GM19351 (cell line): ENCODE results near the gene C2orf72.
"Not testable (repeated sequence)": the region's sequence is repeated elsewhere in the genome, so short reads cannot be mapped to it uniquely, and the experiment has no call there.

ENCODE experiments used
- ATAC-seq: cut with Tn5 transposase; IDR thresholded peaks from one replicate; pipeline ENCODE4 v1.9.1; 2021; ENCODE audit warnings: mild to moderate bottlenecking, moderate library complexity; ENCODE audit not compliant: unreplicated experiment

Gene C2orf72

DNA sequence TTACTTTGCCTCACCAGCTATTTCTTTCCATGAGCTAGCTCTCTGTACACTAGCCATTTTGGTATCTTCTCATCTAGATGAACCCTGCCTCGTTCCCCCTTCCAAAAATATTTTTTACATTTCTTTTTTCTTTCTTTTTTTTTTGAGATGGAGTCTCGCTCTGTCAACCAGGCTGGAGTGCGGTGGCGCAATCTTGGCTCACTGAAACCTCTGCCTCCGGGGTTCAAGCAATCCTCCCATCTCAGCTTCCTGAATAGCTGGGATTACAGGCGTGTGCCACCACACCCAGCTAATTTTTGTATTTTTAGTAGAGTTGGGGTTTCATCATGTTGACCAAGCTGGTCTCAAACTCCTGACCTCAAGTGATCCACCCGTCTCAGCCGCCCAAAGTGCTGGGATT lies 30.2 kb downstream of the C2orf72 start:
- ATAC-seq = not testable (repeated sequence)

DNA sequence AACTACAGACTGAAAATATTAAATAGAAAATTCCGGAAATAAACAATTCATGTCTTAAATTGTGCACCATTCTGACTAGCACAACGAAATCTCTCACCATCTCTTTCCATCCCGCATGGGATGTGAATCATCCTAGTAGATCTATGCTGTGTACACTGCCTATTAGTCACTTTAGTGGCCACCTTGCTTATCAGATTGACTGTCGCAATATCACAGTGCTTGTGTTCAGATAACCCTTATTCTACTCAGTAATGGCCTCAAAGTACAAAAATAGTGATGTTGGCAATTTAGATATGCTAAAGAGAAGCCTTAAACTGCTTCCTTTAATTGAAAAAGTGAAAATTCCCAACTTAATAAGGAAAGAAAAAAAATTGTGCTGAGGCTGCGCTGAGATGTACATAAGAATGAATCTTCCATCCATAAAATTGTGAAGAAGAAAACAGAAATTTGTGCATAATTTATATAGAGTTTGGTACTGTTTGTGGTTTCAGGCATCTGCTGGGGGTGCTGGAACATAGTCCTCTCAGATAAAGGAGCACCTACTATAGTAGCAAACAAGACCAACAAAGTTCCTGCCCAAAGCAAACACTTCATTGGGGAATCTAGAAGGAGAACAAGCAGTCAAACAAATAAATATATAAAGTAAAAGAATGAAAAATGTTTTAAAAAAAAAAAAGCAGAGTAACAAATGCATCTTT lies 31.4 kb downstream of the C2orf72 start:
- no peak for ATAC-seq

DNA sequence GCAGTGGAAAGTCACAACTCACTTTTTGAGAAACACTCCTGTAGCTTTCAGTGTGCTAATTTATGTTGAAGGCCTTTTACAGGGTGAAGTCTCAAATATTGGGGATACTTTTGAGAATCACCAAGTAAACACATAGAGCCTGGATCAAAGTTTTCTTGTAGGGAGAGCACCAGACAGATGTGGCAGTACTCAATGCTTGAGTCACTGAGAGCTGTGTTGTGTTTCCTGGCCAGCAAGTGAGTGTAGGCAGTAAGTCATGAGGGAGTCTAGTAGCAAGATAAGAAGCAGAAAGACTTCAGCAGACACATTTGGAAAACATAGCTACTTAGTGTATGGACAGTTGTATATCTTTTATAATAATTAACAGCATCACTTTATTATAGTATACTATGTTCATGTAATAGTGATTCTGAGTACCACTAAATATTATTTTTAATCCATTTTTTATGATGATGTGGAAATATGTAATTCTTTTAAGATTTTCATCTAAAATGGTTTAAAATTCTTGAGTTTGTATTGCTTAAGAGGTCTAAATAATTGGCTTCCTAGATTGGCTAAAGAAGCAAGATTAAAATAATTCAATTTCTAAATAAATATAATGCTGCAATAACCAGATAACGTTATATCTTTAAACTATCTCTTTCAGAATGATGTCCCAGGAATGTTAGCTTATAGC lies 32.2 kb downstream of the C2orf72 start:
- ATAC-seq = no peak

DNA sequence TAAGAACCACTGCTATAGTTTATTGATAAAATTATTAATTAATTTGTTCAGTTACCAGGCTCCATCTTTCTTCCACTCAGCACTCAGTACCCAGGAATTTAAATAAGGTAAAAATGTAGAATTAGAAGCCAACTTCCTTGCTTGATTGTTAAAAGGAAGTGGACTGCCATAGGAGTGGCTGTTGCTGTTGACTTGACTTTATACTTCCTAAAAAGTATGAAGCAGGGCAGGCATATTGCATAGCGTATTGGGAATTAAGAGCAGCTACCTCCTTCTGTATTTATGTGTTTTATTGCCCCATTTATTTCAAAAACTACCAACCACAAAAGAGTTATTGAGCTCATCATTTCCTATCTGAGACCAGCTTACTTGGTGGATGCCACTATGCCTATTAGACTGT lies 47.2 kb downstream of the C2orf72 start:
- no peak for ATAC-seq

DNA sequence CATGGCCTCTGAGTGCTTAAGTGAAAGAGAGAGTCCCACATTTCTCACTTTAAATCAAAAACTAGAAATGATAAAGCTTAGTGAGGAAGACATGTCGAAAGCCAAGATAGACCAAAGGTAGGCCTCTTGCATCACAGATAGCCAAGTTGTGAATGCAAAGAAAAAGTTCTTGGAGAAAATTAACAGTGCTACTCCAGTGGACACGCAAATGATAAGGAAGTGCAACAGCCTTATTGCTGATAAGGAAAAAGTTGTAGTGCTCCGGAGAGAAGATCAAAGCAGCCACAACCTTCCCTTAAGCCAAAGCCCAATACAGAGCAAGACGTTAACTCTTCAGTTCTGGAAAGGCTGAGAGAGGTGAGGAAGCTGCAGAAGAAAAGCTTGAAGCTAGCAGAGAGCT lies 51.4 kb downstream of the C2orf72 start:
- no peak for ATAC-seq

DNA sequence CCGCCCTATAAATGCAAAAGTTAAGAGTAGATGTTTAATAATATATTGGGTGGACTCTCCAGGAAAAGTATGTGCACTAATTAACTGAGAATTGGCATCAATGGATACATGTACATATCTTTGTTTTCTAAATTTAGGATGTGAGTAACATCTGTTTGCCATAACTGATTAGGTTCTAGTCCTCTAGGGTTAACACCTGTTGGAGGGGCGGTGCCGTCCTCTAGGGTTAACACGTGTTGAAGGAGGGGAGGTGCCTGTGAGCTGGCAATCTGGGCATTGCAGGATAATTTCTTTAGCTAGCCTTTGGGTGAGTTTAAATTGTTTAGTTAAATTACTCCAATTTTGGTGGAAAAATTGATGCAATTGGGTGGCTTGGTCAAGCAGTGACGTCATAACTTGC lies 56.6 kb downstream of the C2orf72 start:
- ATAC-seq = no peak

DNA sequence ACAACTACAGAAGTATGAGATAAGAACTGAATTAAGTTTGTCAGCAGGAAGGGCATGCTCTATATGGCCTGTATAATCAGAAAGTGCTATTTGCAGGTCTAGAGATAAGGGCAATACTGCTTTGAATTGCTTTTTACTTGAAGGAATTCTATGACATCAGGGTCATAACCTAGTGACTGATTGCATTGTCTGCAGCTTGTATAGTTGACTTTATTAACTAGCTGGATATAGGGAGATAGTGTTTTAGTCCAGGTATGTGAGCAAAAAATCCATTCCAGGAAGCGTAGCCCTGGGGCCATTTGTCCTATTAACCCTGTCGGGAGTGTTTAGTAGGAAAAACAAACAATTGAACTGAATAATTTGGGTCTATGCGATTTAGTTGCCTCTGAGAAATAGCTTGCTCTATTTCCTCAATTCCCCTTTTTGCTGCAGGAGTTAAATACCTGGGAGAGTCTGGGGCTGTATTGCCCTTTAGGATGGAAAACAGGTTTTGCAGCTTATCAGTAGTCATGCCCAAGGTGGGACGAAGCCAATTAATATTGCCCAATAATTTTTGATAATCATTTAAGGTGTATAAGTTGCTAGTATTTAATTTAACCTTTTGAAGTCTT lies 57.5 kb downstream of the C2orf72 start:
- no peak for ATAC-seq
